Gastrocnemius medialis (tissue), 4 donors: ENCODE measurements around the gene SPEN. TPM values are rescaled to one million over a fixed set of nuclear protein-coding genes. Genes with fewer than 3 reads are reported as not detected.
A peak's percentile ranks its signal among the peaks of the same experiment; 100 is the strongest.

Experiments
- ATAC-seq, 2 donors: fragments of 150-250 bp; one replicate each; pipeline ENCODE4 v1.9.1; 2016
- DNase-seq, 2 donors: peaks; one replicate each; pipeline ENCODE4 v3.0.0-alpha.2; 2019
- H3K27ac ChIP-seq, 4 donors: fragments of 200-600 bp; sonication (generic); 1 replicate in 1 of 4; 2 replicates in 3 of 4; pipeline ENCODE4 v1.5.1; 2016 to 2018; ENCODE audit warnings: mild to moderate bottlenecking in 2 of 4, moderate library complexity in 1 of 4
- H3K27me3 ChIP-seq, 3 donors: fragments of 200-600 bp; sonication (generic) in 2 of 3; 1 replicate in 1 of 3; 2 replicates in 2 of 3; pipeline versions ENCODE4 v1.5.1 to v1.6.0; 2016 to 2019; ENCODE audit warnings: mild to moderate bottlenecking in 1 of 3, moderate library complexity in 1 of 3
- H3K36me3 ChIP-seq, 2 donors: fragments of 200-600 bp; sonication (generic) in 1 of 2; one replicate each; pipeline ENCODE4 v1.5.1; 2017 to 2018
- H3K4me1 ChIP-seq, 2 donors: fragments of 200-600 bp; sonication (generic) in 1 of 2; one replicate each; pipeline ENCODE4 v1.5.1; 2016 to 2017; ENCODE audit warnings: mild to moderate bottlenecking in 2 of 2
- H3K4me3 ChIP-seq, 4 donors: fragments of 200-600 bp; sonication (generic) in 3 of 4; 1 replicate in 1 of 4; 2 replicates in 3 of 4; pipeline ENCODE4 v1.5.1; 2016 to 2019; ENCODE audit warnings: mild to moderate bottlenecking in 2 of 4
- H3K9me3 ChIP-seq, 3 donors: fragments of 200-600 bp; sonication (generic) in 2 of 3; 1 replicate in 1 of 3; 2 replicates in 2 of 3; pipeline ENCODE4 v1.5.1; 2016 to 2019
- CTCF ChIP-seq, 5 experiments: fragments of 450-650 bp in 3 of 5; fragments of 200-600 bp in 2 of 5; sonication (generic) in 2 of 5; IDR thresholded peaks in 4 of 5; conservative IDR thresholded peaks in 1 of 5; 1 replicate in 4 of 5; 2 replicates in 1 of 5; pipeline ENCODE4 v1.5.1; 2016 to 2019; ENCODE audit warnings: antibody characterized with exemption in 5 of 5, mild to moderate bottlenecking in 3 of 5, moderate library complexity in 3 of 5
- POLR2A ChIP-seq, 2 donors: fragments of 450-650 bp; IDR thresholded peaks; one replicate each; pipeline ENCODE4 v1.6.1; 2017; ENCODE audit warnings: antibody characterized with exemption in 2 of 2, mild to moderate bottlenecking in 2 of 2, moderate library complexity in 2 of 2
- in situ Hi-C, 4 donors: fragments of 200-750 bp; cut with MboI; loops; one replicate each; pipeline versions ENCODE4 v1.15.0 to v1.8.0; 2017; ENCODE audit warnings: low sequenced_read_pairs in 4 of 4
- intact Hi-C: fragments of 100-400 bp; cut with DNase I; formaldehyde crosslinking; loops from one replicate; pipeline ENCODE4 v1.15.1; 2023; ENCODE audit warnings: low total_unique reads
- total RNA-seq, 4 donors: library from RNA; depleted of rRNA; stranded (reverse); fragments of >200 nt; gene quantifications; one replicate each; pipeline versions ENCODE4 v1.1.0 to v1.2.3, GENCODE V29; 2016

SPEN gene
- total RNA-seq, 4 donors from 2014 or later = 21.7 to 55.5 (median 38.0) TPM

GRCh38 chr1:15808955-15809354 lies 38.6 kb upstream of the SPEN start:
- intact Hi-C loops (no loop called here), in situ Hi-C loops (loop anchor here in 2 of 4 donors (25.0 kb wide), 3 partner anchors 153 to 253 kb away; partner anchors contain the start of genes FAM131C (in 1 of the 2) and ZBTB17 (in 1 of the 2))
- H3K4me1 ChIP-seq = no peaks in the 10 kb centered on the region
- H3K36me3 ChIP-seq = no peaks in the 10 kb centered on the region
- DNase-seq (no peak), ATAC-seq (no peak)
- H3K27ac ChIP-seq = no peak overlapping the region
- TF ChIP-seq CTCF (IDR thresholded peaks at IDR 0.05 in 4 of 5, conservative IDR thresholded peaks at IDR 0.05 in 1 of 5) (no peak), POLR2A (IDR thresholded peaks at IDR 0.05) (no peak)
- H3K9me3 ChIP-seq = no peaks in the 10 kb centered on the region
- no peak overlapping the region for H3K4me3 ChIP-seq
- H3K27me3 ChIP-seq = no peaks in the 10 kb centered on the region

GRCh38 chr1:15810073-15810472 lies 37.4 kb upstream of the SPEN start:
- in situ Hi-C loops (loop anchor here (10.0 to 25.0 kb wide), 5 partner anchors 152 to 252 kb away; partner anchors contain the start of genes FAM131C (in 1 of the 4) and ZBTB17 (in 1 of the 4)), intact Hi-C loops (no loop called here)
- no peaks in the 10 kb centered on the region for H3K36me3 ChIP-seq
- no peaks in the 10 kb centered on the region for H3K27me3 ChIP-seq
- no peak for DNase-seq
- ATAC-seq = peak; percentile 45 to 70
- H3K4me1 ChIP-seq = no peaks in the 10 kb centered on the region
- TF ChIP-seq POLR2A (IDR thresholded peaks at IDR 0.05) (no peak), CTCF (IDR thresholded peaks at IDR 0.05 in 4 of 5, conservative IDR thresholded peaks at IDR 0.05 in 1 of 5) (no peak)
- H3K27ac ChIP-seq = no peak overlapping the region
- H3K4me3 ChIP-seq = no peak overlapping the region
- H3K9me3 ChIP-seq = no peaks in the 10 kb centered on the region

- DNase-seq = no peak
- no peaks in the 10 kb centered on the region for H3K36me3 ChIP-seq
- in situ Hi-C loops = loop anchor here (10.0 to 25.0 kb wide), 5 partner anchors 146 to 246 kb away; partner anchors contain the start of genes FAM131C (in 1 of the 4) and ZBTB17 (in 1 of the 4)
- H3K27ac ChIP-seq = no peak overlapping the region
- intact Hi-C loops = loop anchor here (5.0 kb wide), 4 partner anchors 96 to 231 kb away; partner anchors contain the start of gene ZBTB17
- H3K27me3 ChIP-seq = no peaks in the 10 kb centered on the region
- ATAC-seq = no peak
- no peak overlapping the region for H3K4me3 ChIP-seq
- peaks cover 0 to 2% of the 10 kb centered on the region in 2 donors for H3K4me1 ChIP-seq
- H3K9me3 ChIP-seq = no peaks in the 10 kb centered on the region
- TF ChIP-seq POLR2A (IDR thresholded peaks at IDR 0.05) (no peak), CTCF (IDR thresholded peaks at IDR 0.05 in 4 of 5, conservative IDR thresholded peaks at IDR 0.05 in 1 of 5) (no peak)
These were observed 30.8 kb upstream of the SPEN start for GRCh38 chr1:15816674-15817073.

- intact Hi-C loops (no loop called here), in situ Hi-C loops (loop anchor here in 2 of 4 donors (25.0 kb wide), 3 partner anchors 142 to 242 kb away; partner anchors contain the start of genes FAM131C (in 1 of the 2) and ZBTB17 (in 1 of the 2))
- DNase-seq (no peak), ATAC-seq (no peak)
- H3K27ac ChIP-seq = no peak overlapping the region
- no peaks in the 10 kb centered on the region for H3K9me3 ChIP-seq
- no peaks in the 10 kb centered on the region for H3K36me3 ChIP-seq
- H3K27me3 ChIP-seq = no peaks in the 10 kb centered on the region
- H3K4me1 ChIP-seq = peaks cover 0 to 7% of the 10 kb centered on the region in 2 donors
- H3K4me3 ChIP-seq = no peak overlapping the region
- no peak for TF ChIP-seq CTCF (IDR thresholded peaks at IDR 0.05 in 4 of 5, conservative IDR thresholded peaks at IDR 0.05 in 1 of 5)
- TF ChIP-seq POLR2A (IDR thresholded peaks at IDR 0.05) = no peak
These were observed 27.0 kb upstream of the SPEN start for GRCh38 chr1:15820478-15820877.
